Loucy (cell line): Measurements from ENCODE around the gene USB1.
"Not testable (repeated sequence)": the region's sequence is repeated elsewhere in the genome, so short reads cannot be mapped to it uniquely, and the experiment has no call there.

Experiments
- EZH2phosphoT487 ChIP-seq: fragments of 200-600 bp; IDR thresholded peaks from 2 replicates; pipeline ENCODE4 v1.6.1; 2018; ENCODE audit warnings: antibody characterized with exemption, mild to moderate bottlenecking, moderate library complexity, borderline replicate concordance
- TF ChIP-seq, protein P1 (sequence below): fragments of 200-600 bp; sonication (generic); conservative IDR thresholded peaks from 2 replicates; pipeline ENCODE4 v1.5.1; 2014; ENCODE audit warnings: mild to moderate bottlenecking, antibody characterized with exemption, low read length

DNA sequence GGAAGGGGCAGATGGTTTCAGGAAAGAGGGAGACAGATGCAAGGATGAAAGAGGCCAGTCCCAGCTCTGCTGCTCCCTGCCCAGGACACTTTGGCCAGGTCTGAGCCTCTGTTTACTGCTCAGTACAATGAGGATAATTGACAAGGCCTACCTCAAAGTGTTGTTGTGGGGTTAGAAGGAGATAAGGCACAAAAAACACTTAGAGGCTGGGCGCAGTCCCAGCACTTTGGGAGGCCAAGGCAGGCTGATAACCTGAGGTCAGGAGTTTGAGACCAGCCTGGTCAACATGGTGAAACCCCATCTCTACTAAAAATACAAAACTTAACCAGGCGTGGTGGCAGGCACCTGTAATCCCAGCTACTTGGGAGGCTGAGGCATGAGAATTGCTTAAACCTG, 23.1 kb upstream of the USB1 start:
- TF ChIP-seq, protein P1, sequence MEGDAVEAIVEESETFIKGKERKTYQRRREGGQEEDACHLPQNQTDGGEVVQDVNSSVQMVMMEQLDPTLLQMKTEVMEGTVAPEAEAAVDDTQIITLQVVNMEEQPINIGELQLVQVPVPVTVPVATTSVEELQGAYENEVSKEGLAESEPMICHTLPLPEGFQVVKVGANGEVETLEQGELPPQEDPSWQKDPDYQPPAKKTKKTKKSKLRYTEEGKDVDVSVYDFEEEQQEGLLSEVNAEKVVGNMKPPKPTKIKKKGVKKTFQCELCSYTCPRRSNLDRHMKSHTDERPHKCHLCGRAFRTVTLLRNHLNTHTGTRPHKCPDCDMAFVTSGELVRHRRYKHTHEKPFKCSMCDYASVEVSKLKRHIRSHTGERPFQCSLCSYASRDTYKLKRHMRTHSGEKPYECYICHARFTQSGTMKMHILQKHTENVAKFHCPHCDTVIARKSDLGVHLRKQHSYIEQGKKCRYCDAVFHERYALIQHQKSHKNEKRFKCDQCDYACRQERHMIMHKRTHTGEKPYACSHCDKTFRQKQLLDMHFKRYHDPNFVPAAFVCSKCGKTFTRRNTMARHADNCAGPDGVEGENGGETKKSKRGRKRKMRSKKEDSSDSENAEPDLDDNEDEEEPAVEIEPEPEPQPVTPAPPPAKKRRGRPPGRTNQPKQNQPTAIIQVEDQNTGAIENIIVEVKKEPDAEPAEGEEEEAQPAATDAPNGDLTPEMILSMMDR: not testable (repeated sequence)
- not testable (repeated sequence) for TF ChIP-seq EZH2phosphoT487
